GM12873 (cell line): ENCODE data around the gene ERBB4.

Experiments used
- CTCF ChIP-seq: IDR thresholded peaks from 2 replicates; pipeline ENCODE4 v1.5.1; 2012; ENCODE audit warnings: low read depth, mild to moderate bottlenecking, moderate library complexity, low read length, control low read depth; ENCODE audit not compliant: insufficient read depth; ENCODE audit errors: missing control alignments

The ERBB4 gene

GRCh38 chr2:211454679-211455078 is 1083.9 kb downstream of the ERBB4 start:
- no peak for TF ChIP-seq CTCF

GRCh38 chr2:211453311-211453887 is 1085.2 kb downstream of the ERBB4 start:
- TF ChIP-seq CTCF: no peak

GRCh38 chr2:211451642-211452041 is 1087.0 kb downstream of the ERBB4 start:
- no peak for TF ChIP-seq CTCF

- no peak for TF ChIP-seq CTCF
Measured at GRCh38 chr2:211449819-211450218, 1088.8 kb downstream of the ERBB4 start.

GRCh38 chr2:211447548-211447947 is 1091.1 kb downstream of the ERBB4 start:
- TF ChIP-seq CTCF: no peak

- no peak for TF ChIP-seq CTCF
Measured at GRCh38 chr2:211440107-211440506, 1098.5 kb downstream of the ERBB4 start.

GRCh38 chr2:211439011-211439410 is 1099.6 kb downstream of the ERBB4 start:
- TF ChIP-seq CTCF: no peak

- TF ChIP-seq CTCF: no peak
Measured at GRCh38 chr2:211437396-211437795, 1101.2 kb downstream of the ERBB4 start.
